HG02870 (cell line): ENCODE measurements around the gene ERBB4.

Experiments used
- ATAC-seq: cut with Tn5 transposase; IDR thresholded peaks from one replicate; pipeline ENCODE4 v1.9.1; 2021; ENCODE audit warnings: mild to moderate bottlenecking, moderate library complexity; ENCODE audit not compliant: unreplicated experiment

ERBB4 gene

DNA sequence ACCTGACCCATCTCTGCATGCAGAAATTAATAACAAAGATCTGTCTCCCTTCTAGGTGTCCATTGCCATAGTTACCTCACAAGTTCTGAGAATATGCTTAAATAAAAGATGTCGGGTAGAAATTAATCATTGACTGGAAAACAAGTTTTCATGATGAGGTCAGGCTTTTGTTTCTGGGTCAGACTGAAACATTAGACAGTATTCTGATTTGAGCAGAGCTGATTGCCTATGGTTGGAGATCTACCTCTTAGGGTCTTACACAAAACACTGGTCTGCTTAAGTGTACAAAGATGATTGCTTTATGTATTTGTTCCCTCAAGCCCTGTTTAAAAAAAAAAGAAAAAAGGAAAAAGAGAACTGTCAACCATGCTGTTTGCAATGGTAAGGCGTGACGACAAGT, 1025.8 kb downstream of the ERBB4 start:
- no peak for ATAC-seq

DNA sequence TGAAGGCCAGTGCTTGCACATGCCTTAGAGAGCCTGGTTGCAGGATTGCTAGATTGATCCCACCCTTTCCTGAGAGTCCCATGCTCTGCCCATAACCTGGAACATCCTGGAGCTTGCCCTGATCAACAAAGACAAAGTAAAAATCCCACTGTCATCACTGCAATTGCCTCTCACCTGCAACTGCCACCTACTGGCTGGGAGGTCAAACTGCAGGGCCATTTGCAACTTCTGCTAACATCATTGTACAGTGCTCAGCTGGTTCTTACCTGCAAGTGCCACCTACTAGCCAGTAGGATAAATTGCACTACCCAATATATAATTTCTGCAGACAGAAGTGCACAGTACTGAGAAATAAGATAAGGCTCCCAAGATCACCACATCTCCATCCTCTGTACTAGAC, 1034.7 kb downstream of the ERBB4 start:
- ATAC-seq = peak; percentile 73

DNA sequence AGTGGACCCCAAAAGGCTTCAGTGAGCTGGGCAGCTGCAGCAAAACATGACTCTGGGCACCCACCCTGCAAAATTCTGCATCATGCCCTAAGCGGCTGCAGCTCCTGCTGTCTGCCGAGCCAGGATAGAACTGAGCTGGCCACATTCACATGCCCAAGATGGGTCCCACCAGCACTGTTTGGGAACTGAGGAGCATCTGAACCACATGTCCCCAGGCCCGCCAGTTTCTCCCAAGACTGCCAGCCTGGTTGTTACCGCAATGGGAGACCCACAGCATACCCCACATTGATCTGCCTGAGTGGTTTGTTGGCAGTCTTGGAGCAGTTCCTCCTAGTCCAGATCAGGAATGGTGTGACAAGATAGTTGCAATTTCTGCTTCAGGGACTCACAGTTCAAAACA, 1035.4 kb downstream of the ERBB4 start:
- no peak for ATAC-seq

DNA sequence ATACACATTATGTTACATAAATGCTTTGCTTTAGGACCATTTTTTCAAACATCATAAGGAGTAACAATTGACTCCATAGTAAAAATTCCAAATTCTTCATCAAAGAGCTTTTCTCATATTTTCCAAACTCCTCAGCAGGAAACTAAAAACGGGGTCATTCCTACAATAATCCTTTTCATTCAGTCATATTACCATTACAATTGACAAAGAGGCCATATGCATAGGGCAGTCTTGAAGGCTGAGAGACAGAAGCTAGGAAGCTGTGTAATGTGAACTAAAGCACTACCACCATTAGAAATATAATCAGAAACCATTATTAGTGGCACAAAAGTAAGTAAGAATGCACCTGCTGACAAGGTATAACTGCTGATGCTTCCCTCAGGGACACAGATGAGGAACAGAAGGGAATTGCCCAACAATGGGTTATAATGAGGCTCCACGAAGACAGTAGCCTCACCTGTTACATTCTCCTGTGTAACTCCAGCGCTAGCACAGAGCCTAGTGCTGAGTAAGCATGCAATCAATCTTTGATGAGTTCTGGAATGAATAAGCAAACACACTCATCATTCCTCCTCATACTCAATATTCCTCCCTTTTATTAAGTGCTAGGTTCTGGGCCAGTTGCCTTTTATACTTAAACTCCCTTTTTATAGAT, 1039.9 kb downstream of the ERBB4 start:
- ATAC-seq = no peak

DNA sequence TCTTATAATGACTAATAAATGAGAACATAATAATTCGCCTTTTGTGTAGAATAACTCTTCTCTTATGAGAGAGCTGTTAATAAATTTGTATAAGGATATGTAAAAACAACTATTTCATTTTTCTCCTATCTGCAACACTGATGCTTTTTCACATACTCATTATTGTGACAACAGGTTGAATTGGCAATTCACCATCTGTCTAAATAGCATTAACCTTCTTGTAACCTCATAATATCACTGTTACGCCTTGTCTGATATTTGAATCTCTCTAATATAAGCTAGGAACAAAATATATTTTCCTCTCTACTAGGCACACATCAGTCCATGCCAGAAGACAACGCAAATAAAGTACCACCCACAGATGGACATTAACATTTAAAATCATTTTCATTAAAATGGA, 1043.3 kb downstream of the ERBB4 start:
- no peak for ATAC-seq

DNA sequence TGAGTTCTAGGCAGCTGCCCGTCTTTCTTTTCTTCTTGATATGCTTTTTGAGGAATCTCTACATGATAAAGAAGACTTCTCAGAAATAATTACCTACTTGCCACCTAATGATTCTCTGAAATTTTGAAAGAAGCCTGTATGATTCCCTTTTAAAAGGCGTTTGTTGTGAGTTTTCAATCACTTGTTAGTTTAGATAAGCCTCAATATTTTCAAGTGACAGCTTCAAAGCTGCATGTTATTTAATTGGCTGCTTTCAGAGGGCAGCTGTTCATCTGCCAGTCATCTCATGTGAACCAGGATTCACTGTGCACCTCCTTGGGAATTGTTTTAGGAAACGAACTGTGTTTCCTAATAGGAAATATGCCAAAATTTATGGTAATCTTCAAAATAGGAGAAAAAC, 1044.1 kb downstream of the ERBB4 start:
- no peak for ATAC-seq

DNA sequence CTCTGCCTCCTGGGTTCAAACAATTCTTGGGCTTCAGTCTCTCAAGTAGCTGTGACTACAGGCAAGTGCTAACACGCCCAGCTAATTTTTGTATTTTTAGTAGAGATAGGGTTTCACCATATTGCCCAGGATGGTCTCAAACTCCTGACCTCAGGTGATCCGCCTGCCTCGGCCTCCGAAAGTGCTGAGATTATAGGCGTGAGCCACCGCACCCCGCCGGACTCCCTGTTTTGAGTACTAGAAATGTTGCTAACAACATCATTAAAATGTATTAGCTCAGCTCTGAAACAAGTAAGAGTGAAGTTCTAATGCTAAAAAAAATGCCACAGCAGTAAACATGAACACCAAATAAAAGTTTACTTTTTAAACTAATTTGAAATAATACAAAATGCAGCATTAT, 1044.5 kb downstream of the ERBB4 start:
- no peak for ATAC-seq

DNA sequence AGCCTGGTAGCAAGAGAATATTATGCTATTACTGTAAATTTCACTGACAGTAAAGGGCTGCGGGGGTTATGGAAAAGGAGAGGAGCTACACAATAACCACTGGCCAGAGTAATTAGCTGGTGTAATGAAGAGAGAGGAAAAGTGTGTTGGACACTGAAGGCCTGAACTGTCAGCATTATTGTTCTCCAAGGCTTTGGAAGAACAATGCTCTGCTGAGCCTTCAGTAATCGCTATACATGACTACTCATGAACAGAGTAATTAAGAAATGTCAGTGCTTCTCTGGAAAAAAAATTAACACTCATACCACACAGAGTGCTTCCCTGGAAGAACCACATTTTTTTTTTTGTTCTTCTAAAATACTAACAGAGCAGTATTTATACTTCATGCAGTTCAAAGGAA, 1050.9 kb downstream of the ERBB4 start:
- ATAC-seq = no peak

DNA sequence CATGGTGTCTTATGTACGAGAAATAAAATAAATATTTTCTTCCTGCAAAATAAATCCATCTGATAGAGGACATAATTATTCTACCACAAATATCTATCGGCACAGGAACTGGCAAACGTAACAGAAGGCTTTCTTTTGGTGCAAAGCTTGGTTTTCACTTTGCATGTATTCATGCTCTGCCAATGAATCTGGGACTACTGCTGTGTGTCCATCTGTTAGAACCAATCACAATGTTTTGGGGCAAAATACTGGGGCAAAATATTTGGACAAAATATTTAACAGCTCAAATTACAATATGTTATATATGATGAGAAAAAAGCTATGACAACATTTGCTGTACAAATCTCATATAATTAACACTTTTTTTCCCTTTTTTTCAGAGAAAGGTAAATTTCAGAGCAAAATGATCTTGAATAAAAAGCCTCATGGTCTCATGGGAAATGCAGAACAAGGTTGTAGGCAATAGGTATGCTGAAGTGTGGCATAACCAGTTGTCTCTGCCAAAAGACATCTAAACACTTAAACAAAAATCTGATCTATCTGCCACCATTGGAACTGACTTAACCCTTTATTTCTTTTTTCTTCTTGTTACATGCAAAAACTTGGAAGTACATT, 1059.0 kb downstream of the ERBB4 start:
- ATAC-seq = no peak

DNA sequence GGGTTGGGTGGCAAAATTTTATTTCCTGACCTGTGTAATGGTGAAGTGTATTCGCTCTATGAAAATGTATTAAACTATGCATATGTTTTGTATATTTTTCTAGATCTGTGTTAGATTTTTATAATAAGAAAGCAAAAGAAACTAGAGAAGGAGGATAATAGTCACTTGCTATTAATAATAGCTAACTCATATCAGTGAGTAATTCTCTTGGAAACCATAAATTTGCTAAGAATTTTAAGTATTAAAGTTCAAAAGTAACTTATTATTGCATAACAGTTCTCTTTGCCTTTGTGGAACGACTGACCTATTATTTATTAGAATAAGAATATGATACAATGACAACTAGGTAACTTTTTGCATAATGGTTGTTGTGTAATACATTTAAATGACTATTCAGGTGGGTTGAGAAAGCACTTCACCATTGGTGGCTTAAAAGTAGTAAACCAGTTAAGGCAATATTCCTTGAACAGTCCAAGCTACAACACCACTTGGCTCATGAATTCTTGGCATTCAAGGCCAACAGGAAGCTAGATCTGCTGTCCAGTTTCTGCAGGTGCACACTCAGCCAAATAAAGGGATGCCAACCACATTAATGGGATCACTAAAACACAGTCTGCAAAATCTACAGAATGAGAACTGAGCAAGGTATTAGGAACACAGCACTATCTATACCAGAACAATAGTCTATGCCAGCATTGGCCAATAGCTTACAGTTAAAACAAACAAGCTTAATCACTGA, 1060.9 kb downstream of the ERBB4 start:
- no peak for ATAC-seq

DNA sequence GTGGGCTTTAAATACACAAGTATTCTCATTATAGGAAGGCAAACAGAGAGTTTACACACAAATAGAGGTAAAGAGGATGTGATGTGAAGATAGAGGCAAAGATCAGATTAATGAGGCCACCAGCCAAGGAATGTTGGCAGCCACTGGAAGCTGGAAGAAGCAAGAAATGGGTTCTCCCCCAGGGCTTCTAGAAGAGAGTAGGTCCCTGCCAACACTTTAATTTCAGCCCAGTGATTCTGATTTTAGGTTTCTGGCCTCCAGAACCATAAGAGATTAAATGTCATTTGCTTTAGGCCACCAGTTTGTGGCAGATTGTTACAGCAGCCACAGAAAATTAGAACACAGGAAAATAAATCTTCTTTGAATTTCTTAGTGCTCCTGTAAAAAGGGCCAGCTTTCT, 1065.5 kb downstream of the ERBB4 start:
- no peak for ATAC-seq

DNA sequence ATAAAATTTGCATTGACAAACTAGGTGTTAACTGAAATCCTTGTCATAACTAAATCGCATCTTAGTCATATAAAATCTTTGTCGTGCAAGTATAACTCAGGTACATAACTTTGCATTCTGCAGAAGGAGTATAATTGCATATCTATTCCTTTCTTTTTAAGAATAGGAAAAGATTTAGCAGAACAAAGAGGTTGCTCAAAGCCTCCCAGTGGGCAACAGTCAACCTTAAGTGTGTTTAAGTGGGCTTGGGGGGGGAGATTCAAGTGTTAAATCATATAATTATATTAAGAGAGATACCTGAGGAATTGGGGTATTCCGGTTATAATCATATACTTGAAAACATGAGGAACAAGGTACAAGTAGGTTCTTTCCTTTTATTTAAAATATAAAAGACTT, 1068.9 kb downstream of the ERBB4 start:
- ATAC-seq = no peak

DNA sequence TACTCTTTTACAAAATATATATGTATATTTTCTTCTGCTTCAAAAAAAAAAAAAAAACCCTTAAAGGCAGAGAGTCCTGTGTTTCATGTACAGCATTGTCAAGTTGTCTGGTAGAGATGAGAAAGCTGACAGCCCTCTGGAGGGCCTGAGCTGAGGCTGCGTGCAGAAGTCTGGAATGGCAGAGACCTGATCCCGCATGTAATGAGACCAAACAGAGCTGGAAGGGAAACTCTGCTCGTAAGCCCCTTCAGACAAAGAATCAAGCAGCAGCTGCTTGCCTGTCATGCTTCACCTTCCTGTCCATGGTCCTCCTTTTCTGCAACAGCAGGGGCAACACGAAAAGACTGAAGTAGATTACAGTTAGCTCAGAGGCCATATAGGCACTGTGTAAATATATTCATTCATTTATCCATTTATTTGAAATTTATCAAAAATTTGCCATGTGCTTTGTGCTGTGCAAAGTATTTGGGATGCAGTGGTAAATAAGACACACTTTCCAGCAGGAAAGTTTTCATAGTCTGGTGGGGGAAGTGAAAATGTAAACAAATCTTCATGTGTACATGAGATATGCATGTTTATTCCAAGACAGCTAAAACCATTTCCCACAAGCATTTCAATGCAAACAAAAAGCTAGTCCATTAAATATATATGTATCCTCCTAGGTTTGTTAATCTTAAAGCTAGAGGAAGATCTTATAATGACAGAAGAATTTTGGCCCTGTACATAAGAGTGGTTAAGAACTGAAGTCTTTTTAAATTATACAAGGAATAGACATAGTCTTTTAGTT, 1069.5 kb downstream of the ERBB4 start:
- ATAC-seq = no peak

DNA sequence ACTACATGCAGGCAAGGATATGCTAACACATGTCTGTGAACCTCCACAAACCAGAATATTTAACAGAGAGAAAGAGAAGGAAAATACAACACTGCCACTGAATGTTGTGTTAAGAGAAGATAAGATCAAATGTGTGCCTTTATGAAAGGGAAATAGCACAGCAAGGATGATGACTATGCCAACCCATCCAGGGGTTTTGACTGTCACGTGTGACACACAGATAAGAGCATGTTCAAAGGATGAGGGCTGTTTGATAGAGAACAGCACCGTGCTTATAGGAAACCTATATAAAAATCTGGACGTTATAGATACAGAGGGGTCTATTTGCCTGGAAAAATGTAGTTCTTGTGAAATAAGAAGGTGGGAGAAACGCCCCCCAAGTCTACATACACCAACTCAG, 1070.4 kb downstream of the ERBB4 start:
- no peak for ATAC-seq

DNA sequence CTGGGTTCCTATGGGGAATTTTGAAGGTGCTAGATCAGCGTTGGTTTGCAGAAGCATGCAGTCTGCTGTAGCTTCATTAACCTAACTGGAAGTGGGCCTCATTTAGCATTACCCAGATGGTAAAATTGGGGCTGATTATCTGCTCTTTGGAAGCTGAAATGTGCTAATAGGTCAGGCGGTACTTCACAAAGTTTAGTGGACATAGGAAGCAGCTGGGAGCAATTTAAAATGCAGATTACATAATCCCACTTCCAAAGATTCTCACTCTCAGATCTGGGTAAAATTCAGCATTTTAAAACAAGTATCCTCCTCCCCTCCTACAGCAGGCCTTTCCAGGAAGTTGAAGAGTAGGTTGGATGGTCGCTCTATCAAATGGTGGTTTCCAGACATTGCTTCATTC, 1075.2 kb downstream of the ERBB4 start:
- no peak for ATAC-seq

DNA sequence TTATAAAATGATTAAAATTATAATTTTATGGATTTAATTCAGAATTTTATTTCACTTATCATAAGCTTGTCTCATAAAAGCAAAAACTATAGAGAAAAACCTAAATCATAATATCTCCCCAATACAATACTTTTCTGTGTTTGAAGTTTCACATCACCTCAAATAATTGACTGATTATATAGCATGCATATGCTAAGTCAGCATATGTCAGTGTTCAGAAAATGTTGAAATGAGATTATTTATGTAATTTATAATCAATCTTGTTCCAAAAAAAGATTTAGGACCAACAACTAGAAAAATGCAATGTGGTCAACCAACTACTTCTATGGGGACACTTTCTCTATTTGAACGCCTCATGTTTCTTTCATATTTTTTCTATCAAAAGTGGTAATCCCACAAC, 1079.6 kb downstream of the ERBB4 start:
- no peak for ATAC-seq

DNA sequence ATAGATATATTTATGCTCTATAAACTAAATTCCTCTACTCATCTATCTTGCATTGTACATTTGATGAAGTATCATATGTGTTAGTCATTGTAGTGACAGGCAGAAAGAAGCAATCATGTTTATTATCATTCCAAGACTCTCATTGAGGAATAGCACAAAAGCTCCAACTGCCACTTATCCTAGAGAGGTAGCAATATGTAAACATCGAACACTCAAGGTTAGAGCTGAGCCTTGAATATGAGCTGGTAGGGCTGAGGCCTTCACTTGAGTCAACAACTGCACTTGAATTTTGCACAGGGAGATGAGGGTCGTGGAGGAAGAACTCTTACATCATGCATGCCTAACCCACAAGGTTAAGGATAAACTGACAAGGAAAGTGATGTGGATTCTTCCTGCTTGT, 1081.3 kb downstream of the ERBB4 start:
- no peak for ATAC-seq

DNA sequence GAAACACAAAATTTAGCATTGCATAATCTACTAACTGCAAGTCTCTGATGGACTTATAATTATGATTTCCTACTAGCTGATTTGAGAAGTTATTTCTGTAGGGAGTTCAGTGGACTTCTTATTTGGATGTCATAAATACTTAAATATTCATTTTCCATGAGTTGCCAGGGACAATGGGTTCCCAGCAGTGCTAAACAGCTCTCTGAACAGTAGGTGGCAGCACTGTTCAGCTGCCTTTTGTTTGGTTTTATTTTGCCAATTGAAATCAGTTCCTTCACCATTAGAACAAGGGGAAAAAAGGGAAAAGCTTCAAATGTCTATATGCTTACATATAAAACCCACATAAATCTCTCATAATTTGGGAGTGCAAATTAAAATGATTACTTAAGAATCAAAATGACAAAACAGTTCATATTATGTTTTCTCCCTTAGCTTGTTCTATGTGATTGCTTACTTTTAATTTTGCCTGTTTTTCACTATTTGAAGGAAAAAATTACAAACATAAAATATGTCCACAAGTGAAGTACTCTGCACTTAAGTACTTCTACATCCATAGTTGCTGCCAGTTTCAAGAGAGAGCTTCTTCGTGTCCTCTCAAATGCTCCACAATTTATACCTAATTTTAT, 1083.3 kb downstream of the ERBB4 start:
- peak; percentile 72 for ATAC-seq

DNA sequence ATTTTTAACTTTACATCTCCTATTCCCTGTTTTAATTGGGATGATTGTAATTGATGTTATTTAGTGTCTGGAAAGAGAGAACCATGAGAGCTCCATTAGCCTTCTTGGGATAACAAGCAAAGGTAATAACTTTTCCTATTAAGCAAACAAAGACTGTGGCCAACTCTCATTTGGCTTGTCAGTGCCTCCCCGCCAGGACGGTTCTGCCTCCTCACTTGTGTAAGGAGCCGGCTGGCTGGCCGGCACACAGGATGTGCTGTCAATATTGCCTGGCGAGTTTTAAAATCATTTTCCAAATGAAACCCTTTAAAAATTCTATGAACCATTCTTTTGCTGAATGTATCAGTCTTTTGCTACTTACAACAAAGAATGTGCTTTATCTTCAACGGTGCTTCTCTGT, 1083.9 kb downstream of the ERBB4 start:
- ATAC-seq = no peak

DNA sequence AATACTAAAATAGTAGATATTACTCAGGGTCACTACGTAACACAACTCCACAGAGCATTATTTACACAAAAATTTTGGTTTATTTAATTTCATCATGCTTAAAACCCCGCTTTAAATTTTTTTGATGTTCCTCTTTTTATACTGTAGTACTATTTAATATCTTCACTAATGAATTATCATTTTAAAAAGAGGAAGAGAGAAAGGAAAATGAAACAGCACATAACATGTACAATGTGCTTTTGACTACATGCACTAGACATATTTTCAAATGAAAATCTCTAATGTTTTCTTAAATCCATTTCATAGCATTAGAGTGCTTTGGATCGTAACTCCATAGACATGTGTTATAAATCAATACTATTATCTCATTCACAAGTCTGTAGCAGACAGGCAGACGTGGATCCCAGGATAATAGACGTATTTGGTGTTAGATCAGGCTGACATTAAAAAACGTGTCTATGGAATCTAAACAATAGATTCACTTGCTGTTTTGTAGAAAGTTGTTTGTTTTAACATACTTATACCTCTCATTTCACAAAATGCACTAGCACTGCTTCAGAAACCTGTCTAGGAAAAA, 1085.2 kb downstream of the ERBB4 start:
- ATAC-seq = no peak

DNA sequence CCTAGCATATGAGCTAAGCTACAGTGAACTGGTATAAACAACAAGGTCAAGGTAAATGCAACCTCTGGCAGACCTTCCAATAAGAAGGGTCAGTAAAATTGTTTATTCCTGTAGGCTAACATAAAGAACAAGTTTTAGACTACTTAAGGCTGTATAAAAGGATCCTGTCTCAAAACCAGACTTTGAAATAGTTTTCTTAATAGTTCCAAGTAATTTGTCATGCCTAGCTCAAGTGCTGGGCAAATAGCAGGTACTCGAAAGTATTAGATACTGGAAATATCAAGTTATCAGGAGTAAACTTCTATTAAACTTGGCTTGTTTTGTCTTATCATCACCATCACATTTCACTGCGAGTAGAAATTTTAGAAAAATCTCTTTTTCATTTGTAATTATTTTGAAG, 1087.0 kb downstream of the ERBB4 start:
- ATAC-seq = no peak
